ENCODE data around the gene SGCA. TPM values are rescaled to one million over a fixed set of nuclear protein-coding genes. Genes with fewer than 3 reads are reported as not detected.

Gene SGCA
- polyA plus RNA-seq, 1 donor from 2014 or later: 0.43 TPM

DNA sequence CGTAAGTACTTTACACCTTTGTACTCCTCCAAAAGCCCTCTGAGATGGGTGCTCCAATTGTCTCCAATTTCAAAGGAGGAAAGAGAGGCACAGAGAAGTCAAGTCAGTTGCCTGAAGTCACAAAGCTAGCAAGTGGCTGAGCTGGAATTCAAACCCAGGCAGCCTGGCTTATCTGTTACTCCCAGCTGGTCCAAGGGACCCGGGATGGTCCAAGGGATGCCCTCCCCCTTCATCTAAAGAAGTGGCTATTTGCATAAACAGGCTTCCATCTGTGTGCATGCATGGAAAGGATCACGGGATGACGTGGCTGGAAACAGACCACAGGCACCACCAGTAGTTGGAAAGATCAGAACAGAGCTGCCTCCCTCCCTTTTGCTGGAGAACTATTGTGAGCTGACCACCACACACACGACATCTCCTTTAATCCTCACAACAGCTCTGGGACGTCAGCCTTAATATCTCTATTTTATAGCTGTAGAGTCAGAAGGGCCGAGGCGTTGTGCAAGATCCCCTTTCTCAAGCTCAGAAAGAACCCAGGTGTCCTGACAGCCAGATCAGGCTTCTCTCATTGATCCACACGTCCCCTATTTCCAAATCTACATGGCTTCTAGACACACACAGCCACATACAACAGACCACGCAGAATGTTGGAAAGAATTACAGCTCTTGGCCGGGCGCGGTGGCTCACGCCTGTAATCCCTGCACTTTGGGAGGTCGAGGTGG is 46.5 kb downstream of the SGCA start:
- H3K9me3 ChIP-seq (ENCODE audit: low read length): no peaks in the 10 kb centered on the region
- H3K79me2 ChIP-seq (replicated peaks; ENCODE audit: insufficient read depth, low read length): no peaks in the 10 kb centered on the region
- no peak overlapping the region for H3K4me3 ChIP-seq (ENCODE audit: low read length)
- no peaks in the 10 kb centered on the region for H3K36me3 ChIP-seq (ENCODE audit: insufficient read depth, low read length)
- no peak overlapping the region for H3K4me2 ChIP-seq (ENCODE audit: low read length)
- H4K20me1 ChIP-seq (ENCODE audit: insufficient read depth): no peaks in the 10 kb centered on the region
- no peak overlapping the region for H3K9ac ChIP-seq (ENCODE audit: low read length)
- no peak overlapping the region for H2AFZ ChIP-seq (ENCODE audit: low read depth, low read length)
- no peak overlapping the region for H3K27ac ChIP-seq (ENCODE audit: low read length)
- no peaks in the 10 kb centered on the region for H3K27me3 ChIP-seq (ENCODE audit: insufficient read depth, low read depth, low read length)
- TF ChIP-seq EP300 (conservative IDR thresholded peaks at IDR 0.05; ENCODE audit: poor library complexity, severe bottlenecking): no peak
- TF ChIP-seq TAF1 (IDR thresholded peaks at IDR 0.05; ENCODE audit: low read depth): no peak
- TF ChIP-seq EZH2 (IDR thresholded peaks at IDR 0.05; ENCODE audit: borderline replicate concordance, insufficient read depth, low read length, poor library complexity, severe bottlenecking): no peak
- TF ChIP-seq REST (IDR thresholded peaks at IDR 0.05; ENCODE audit: borderline replicate concordance): no peak
- TF ChIP-seq MXI1 (conservative IDR thresholded peaks at IDR 0.05; ENCODE audit: poor library complexity, severe bottlenecking): no peak
- no peak for TF ChIP-seq SMC3 (conservative IDR thresholded peaks at IDR 0.05; ENCODE audit: poor library complexity)
- no peak for TF ChIP-seq POLR2AphosphoS5 (IDR thresholded peaks at IDR 0.05)
- TF ChIP-seq CTCF (IDR thresholded peaks at IDR 0.05; ENCODE audit: poor library complexity, severe bottlenecking): no peak
- no peaks in the 10 kb centered on the region for H3K9me2 ChIP-seq (ENCODE audit: insufficient read depth, low read length)
- H3F3A ChIP-seq (ENCODE audit: insufficient read depth, low read length, poor library complexity, severe bottlenecking): no peaks in the 10 kb centered on the region

DNA sequence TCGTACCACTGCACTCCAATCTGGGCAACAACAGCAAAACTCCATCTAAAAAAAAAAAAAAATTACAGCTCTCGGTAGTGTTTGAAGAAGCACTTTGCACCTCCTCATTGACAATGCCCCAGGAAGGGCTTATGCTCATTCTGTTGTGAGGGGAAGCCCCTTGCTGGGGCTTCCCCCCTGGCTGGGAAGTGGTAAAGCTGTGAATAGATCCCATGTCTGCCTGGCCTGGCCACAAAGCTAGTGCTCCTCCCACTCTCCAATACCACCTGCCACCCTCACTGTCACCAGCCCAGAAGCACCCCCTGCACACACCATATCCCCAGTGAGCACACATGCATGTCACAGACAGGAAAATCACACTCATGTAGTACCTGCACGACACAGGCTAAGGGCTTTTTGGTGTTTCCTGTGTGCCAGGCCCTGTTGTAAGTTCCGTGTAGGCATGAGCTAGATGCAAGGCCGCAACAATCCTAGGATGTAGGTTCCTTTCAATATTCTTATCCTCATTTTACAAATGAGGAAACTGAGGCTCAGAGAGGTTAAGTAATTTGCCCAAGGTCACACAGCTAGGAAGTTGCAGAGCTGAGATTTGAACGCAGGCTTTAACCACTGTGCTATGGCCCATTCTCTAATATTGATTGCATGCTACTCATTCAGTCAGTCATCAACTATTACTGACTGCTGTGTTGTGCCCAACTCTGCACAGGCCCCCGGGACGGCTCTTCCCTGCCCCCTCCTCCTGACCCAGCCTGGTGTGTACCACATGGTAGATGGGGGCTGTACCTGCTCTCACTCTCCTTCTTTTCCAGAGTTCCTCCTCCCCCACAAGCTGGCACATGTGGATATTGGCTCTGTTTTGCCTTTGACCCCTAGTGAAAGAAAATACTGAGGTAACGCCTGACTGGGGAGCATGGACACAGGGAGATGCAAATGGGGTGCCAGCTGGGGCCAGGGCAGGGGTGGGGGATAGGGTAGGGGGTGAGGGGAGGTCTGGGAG is 47.5 kb downstream of the SGCA start:
- no peak overlapping the region for H3K27ac ChIP-seq (ENCODE audit: low read length)
- no peaks in the 10 kb centered on the region for H3K9me3 ChIP-seq (ENCODE audit: low read length)
- no peaks in the 10 kb centered on the region for H3F3A ChIP-seq (ENCODE audit: insufficient read depth, low read length, poor library complexity, severe bottlenecking)
- H3K36me3 ChIP-seq (ENCODE audit: insufficient read depth, low read length): no peaks in the 10 kb centered on the region
- no peak overlapping the region for H3K4me2 ChIP-seq (ENCODE audit: low read length)
- H3K9me2 ChIP-seq (ENCODE audit: insufficient read depth, low read length): no peaks in the 10 kb centered on the region
- H3K27me3 ChIP-seq (ENCODE audit: insufficient read depth, low read depth, low read length): no peaks in the 10 kb centered on the region
- no peak overlapping the region for H3K4me3 ChIP-seq (ENCODE audit: low read length)
- H2AFZ ChIP-seq (ENCODE audit: low read depth, low read length): no peak overlapping the region
- H3K9ac ChIP-seq (ENCODE audit: low read length): no peak overlapping the region
- H3K79me2 ChIP-seq (replicated peaks; ENCODE audit: insufficient read depth, low read length): no peaks in the 10 kb centered on the region
- H4K20me1 ChIP-seq (ENCODE audit: insufficient read depth): no peaks in the 10 kb centered on the region
- TF ChIP-seq MXI1 (conservative IDR thresholded peaks at IDR 0.05; ENCODE audit: poor library complexity, severe bottlenecking) (no peak), TAF1 (IDR thresholded peaks at IDR 0.05; ENCODE audit: low read depth) (no peak), RAD21 (conservative IDR thresholded peaks at IDR 0.05) (no peak), EP300 (conservative IDR thresholded peaks at IDR 0.05; ENCODE audit: poor library complexity, severe bottlenecking) (no peak), EZH2 (IDR thresholded peaks at IDR 0.05; ENCODE audit: borderline replicate concordance, insufficient read depth, low read length, poor library complexity, severe bottlenecking) (no peak)
